ENCODE results near the gene TXNDC9. TPM values are rescaled to one million over a fixed set of nuclear protein-coding genes. Genes with fewer than 3 reads are reported as not detected.
"Not testable (repeated sequence)": the region's sequence is repeated elsewhere in the genome, so short reads cannot be mapped to it uniquely, and the experiment has no call there.

TXNDC9 gene, protein sequence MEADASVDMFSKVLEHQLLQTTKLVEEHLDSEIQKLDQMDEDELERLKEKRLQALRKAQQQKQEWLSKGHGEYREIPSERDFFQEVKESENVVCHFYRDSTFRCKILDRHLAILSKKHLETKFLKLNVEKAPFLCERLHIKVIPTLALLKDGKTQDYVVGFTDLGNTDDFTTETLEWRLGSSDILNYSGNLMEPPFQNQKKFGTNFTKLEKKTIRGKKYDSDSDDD
- total RNA-seq, result 10 to 100 TPM; 26.7 to 54.4 (median 42.9) TPM

DNA sequence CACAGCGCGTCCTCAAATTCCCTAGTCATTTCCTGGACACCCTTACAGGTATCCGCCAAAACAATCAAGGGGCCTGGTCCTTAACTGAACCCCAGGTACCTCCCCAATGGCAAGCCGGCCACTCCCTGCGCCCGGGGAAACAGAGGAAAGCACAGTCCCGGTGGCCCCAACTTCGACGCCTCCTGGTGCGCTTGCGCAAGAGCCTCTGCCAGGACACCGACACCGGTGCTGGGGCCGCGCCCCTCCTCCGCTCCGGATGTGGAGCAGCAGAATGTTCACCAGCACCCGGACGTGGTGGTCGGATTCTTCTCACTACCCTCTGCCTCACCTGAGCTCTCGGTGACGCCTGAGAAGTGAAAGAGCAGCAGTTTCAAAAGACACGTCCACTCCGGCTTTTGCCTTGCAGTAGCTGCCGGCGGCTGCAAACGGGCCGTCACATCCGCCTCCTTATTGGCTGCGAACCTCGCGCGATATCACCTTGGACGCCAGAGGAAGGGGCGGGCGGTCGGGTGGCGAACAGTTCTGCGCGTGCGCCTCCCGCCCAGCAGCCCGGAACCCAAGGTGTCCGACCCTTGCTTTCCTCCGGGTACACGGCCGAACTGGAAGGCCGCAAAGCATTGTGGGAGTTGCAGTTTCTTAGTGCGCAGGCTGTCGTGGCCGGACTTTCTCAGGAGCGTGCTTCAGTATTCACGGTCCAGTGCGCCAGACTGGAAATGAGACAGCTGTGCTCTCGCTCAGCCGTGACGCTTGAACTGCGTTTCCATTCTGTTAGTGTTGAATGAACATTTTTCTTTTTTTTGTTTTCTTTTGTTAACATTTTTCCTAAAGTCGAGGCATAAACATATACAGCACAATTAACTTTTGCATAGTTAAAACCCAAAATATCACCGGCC, at the start of gene TXNDC9:
TSS of gene TXNDC9 (minus strand) at position 423 of the 893 bp plus-strand sequence. CDS start 3,123 bp downstream, outside the sequence.
- Histone ChIP-seq H3K4me3 (peak within 1 kb of the TSS; percentile 71 to 98 (median 79)), H3K27ac (peak within 1 kb of the TSS; percentile 87 to 93), H3K4me1 (replicated peaks in 1 of 2) (peaks cover 5 to 7% of the 10 kb centered on the region in 2 donors)
- ATAC-seq (replicated peaks in 6 of 8), result peak; percentile 75 to 88 (median 85)
- WGBS, 10 experiments, result 0 to 2% (median 0%) methylated on average over 2 to 34 of the region's 60 CpGs; no CpG with 5 or more reads in 2 of the 10 experiments
- in situ Hi-C loops (cut with MboI; ENCODE audit: low pct_unique_long_range_greater_than_20kb in 2 of 9, low sequenced_read_pairs in 9 of 9, unreplicated experiment in 9 of 9), result no loop called here

- 80 to 100% (median 96%) methylated on average over 1 to 2 of the region's 2 CpGs; no CpG with 5 or more reads in 1 of the 10 experiments for WGBS, 10 experiments
These were observed 46.0 kb upstream of the TXNDC9 start for GRCh38 chr2:99382143-99382542.

DNA sequence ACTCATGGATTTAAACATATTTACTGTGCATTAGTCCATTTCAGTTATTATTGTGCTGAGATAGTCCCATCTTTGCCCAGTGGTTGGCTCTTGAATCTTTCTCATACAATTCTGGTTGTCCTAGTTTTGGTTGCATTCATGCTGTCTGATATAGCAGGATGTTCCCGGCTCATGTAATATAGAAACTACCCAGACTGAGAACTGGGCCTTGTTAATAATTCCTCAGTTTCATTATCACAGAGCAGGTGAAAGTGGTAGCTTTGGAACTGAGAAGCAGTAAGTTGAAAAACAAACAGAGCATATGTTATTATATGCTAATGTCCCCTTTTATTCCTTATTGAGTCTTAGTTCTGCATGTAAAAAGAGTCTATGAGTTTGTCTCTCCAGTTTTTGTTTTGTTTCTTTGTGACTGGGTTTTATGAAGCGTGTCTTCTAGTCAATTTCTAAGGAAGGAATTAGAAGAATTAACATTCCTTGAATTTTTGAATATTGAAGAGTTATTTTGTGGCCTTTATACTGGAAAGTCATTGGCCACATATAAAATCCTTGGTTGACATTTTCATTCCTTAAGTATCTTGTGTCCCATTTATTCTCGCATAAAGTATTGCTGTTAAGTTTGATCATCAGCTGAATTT, 44.4 kb upstream of the TXNDC9 start:
- peak in 1 of 8 experiments; percentile 53 for ATAC-seq (replicated peaks in 6 of 8)
- no peak overlapping the region for H3K4me3 ChIP-seq
- no peak overlapping the region for H3K27ac ChIP-seq
- in situ Hi-C loops (cut with MboI; ENCODE audit: low pct_unique_long_range_greater_than_20kb in 2 of 9, low sequenced_read_pairs in 9 of 9, unreplicated experiment in 9 of 9), result no loop called here
- 64 to 100% (median 100%) methylated on average over 1 to 3 of the region's 3 CpGs for WGBS, 10 experiments
- no peaks in the 10 kb centered on the region for H3K4me1 ChIP-seq (replicated peaks in 1 of 2)

More at GRCh38 chr2:99382143-99382542, 46.0 kb upstream of the TXNDC9 start:
- in situ Hi-C loops (cut with MboI; ENCODE audit: low pct_unique_long_range_greater_than_20kb in 2 of 9, low sequenced_read_pairs in 9 of 9, unreplicated experiment in 9 of 9), result no loop called here
- no peaks in the 10 kb centered on the region for H3K4me1 ChIP-seq (replicated peaks in 1 of 2)
- no peak overlapping the region for H3K4me3 ChIP-seq
- ATAC-seq (replicated peaks in 6 of 8), result no peak
- no peak overlapping the region for H3K27ac ChIP-seq

DNA sequence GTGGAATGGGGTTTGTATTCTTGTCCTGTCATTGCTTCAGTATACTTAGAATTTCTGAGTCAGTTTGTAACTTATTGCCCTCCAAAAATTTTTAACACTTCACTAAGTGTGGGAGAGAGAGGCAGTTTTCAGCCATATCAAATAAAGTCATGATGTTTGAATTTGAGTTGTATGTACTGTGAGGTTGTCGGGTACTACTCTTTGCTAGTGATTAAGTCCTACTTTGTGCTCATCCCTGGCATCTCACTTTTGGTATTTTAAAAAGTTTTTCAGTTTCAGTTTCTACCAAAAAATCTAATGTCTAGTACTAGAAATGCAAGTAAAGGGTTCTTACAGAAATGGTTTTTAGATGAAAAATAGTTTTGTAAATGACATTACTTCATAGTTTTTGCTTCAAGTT, 41.7 kb upstream of the TXNDC9 start:
- no peak overlapping the region for H3K4me3 ChIP-seq
- no peaks in the 10 kb centered on the region for H3K4me1 ChIP-seq (replicated peaks in 1 of 2)
- 89 to 100% (median 100%) methylated on average over 1 of the region's 1 CpG; no CpG with 5 or more reads in 4 of the 10 experiments for WGBS, 10 experiments
- no peak for ATAC-seq (replicated peaks in 6 of 8)
- H3K27ac ChIP-seq, result no peak overlapping the region
- in situ Hi-C loops (cut with MboI; ENCODE audit: low pct_unique_long_range_greater_than_20kb in 2 of 9, low sequenced_read_pairs in 9 of 9, unreplicated experiment in 9 of 9), result no loop called here

GRCh38 chr2:99376254-99376864, 40.2 kb upstream of the TXNDC9 start:
- Histone ChIP-seq H3K27ac (no peak overlapping the region), H3K4me3 (no peak overlapping the region), H3K4me1 (replicated peaks in 1 of 2) (no peaks in the 10 kb centered on the region)
- in situ Hi-C loops (cut with MboI; ENCODE audit: low pct_unique_long_range_greater_than_20kb in 2 of 9, low sequenced_read_pairs in 9 of 9, unreplicated experiment in 9 of 9), result no loop called here
- ATAC-seq (replicated peaks in 6 of 8), result no peak
- 73 to 100% (median 97%) methylated on average over 1 to 7 of the region's 7 CpGs for WGBS, 10 experiments

DNA sequence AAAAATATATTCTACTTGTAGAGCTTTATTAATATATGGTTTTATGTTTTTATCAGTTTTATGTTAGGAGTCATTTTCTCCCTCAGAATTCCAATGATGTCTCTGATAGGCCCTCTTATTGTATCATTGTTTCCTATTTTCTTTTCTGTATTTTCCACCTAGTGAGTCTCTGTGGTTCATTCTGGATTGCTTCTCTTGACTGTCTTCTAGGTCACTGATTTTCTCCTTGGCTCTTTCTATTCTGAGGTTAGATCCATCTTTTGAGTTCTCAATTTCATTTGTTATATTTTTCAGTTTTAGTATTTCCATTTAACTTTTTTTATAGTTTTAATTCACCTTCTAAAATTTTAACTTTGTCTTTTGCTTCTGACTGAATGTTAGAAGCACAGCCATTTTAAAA, 38.6 kb upstream of the TXNDC9 start:
- in situ Hi-C loops (cut with MboI; ENCODE audit: low pct_unique_long_range_greater_than_20kb in 2 of 9, low sequenced_read_pairs in 9 of 9, unreplicated experiment in 9 of 9), result no loop called here
- Histone ChIP-seq H3K4me1 (replicated peaks in 1 of 2) (no peaks in the 10 kb centered on the region), H3K4me3 (no peak overlapping the region), H3K27ac (no peak overlapping the region)
- no peak for ATAC-seq (replicated peaks in 6 of 8)

GRCh38 chr2:99373144-99373543, 37.0 kb upstream of the TXNDC9 start:
- 87 to 100% (median 97%) methylated on average over 2 to 4 of the region's 4 CpGs for WGBS, 10 experiments
- Histone ChIP-seq H3K4me3 (no peak overlapping the region), H3K4me1 (replicated peaks in 1 of 2) (no peaks in the 10 kb centered on the region), H3K27ac (no peak overlapping the region)
- in situ Hi-C loops (cut with MboI; ENCODE audit: low pct_unique_long_range_greater_than_20kb in 2 of 9, low sequenced_read_pairs in 9 of 9, unreplicated experiment in 9 of 9), result no loop called here
- no peak for ATAC-seq (replicated peaks in 6 of 8)

GRCh38 chr2:99368854-99369253, 32.7 kb upstream of the TXNDC9 start:
- H3K27ac ChIP-seq; H3K4me3 ChIP-seq; H3K4me1 ChIP-seq (replicated peaks in 1 of 2); in situ Hi-C loops (cut with MboI; ENCODE audit: low pct_unique_long_range_greater_than_20kb in 2 of 9, low sequenced_read_pairs in 9 of 9, unreplicated experiment in 9 of 9); ATAC-seq (replicated peaks in 6 of 8): not testable (repeated sequence)
- 92 to 100% (median 100%) methylated on average over 1 to 5 of the region's 5 CpGs; no CpG with 5 or more reads in 3 of the 10 experiments for WGBS, 10 experiments

DNA sequence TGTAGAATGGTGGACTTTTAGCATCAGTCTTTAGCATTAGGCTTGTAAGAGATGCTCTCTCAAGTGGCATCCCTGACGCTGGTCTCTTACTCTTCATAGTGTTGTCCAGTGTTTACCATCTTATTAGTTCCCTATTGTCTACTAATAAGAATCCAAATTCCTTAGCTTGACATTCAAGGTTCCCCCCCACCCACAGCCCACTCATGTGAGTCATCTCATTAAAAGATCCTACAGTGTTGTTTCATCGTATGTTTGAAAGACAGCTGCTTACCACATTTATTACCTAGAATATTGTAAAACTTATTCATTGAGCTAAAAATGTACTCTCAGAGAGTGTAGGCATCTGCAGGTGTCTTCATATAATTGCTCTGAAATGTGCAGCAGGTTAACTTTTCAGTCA, 29.5 kb upstream of the TXNDC9 start:
- no peak for ATAC-seq (replicated peaks in 6 of 8)
- H3K27ac ChIP-seq, result no peak overlapping the region
- H3K4me3 ChIP-seq, result no peak overlapping the region
- H3K4me1 ChIP-seq (replicated peaks in 1 of 2), result no peaks in the 10 kb centered on the region
- in situ Hi-C loops (cut with MboI; ENCODE audit: low pct_unique_long_range_greater_than_20kb in 2 of 9, low sequenced_read_pairs in 9 of 9, unreplicated experiment in 9 of 9), result no loop called here
- 65 to 83% (median 74%) methylated on average over 1 to 2 of the region's 2 CpGs; no CpG with 5 or more reads in 6 of the 10 experiments for WGBS, 10 experiments

DNA sequence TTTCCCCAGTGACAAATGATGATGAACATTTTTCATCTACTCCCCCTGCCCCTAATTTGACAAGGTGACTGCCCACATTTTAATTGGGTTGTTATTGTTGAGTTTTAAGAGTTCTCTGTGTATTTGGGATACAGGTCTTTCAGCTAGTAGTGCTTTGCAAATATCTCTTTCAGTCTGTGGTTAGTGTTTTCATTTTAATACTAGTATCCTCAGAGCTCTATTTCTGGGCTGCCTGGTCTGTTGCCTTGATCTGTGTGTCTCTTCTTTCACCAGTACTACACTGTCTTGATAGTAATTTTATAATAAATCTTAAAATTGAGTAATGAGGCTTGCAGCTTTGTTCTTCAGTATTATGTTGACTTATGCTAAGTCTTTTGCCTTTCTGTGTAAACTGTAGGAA, 20.7 kb upstream of the TXNDC9 start:
- Histone ChIP-seq H3K27ac (no peak overlapping the region), H3K4me3 (no peak overlapping the region), H3K4me1 (replicated peaks in 1 of 2) (no peaks in the 10 kb centered on the region)
- ATAC-seq (replicated peaks in 6 of 8), result peak in 1 of 8 experiments; percentile 57
- in situ Hi-C loops (cut with MboI; ENCODE audit: low pct_unique_long_range_greater_than_20kb in 2 of 9, low sequenced_read_pairs in 9 of 9, unreplicated experiment in 9 of 9), result no loop called here

DNA sequence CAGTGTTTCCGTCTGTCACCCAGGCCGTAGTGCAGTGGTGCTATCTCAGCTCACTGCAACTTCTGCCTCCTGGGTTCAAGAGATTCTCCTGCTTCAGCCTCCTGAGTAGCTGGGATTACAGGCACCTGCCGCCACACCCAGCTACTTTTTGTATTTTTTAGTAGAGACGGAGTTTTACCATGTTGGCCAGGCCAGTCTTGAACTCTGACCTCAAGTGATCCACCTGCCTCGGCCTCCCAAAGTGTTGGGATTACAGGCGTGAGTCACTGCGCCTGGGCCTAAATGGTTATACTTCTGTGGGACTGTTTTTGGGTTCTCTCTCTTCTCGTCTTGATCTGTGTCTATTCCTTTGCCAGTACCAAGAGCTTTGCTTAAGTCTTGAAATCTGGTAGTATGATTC, 18.7 kb upstream of the TXNDC9 start:
- H3K4me1 ChIP-seq (replicated peaks in 1 of 2); H3K4me3 ChIP-seq; H3K27ac ChIP-seq; ATAC-seq (replicated peaks in 6 of 8); in situ Hi-C loops (cut with MboI; ENCODE audit: low pct_unique_long_range_greater_than_20kb in 2 of 9, low sequenced_read_pairs in 9 of 9, unreplicated experiment in 9 of 9): not testable (repeated sequence)
- 60 to 100% (median 94%) methylated on average over 1 to 6 of the region's 8 CpGs for WGBS, 10 experiments

DNA sequence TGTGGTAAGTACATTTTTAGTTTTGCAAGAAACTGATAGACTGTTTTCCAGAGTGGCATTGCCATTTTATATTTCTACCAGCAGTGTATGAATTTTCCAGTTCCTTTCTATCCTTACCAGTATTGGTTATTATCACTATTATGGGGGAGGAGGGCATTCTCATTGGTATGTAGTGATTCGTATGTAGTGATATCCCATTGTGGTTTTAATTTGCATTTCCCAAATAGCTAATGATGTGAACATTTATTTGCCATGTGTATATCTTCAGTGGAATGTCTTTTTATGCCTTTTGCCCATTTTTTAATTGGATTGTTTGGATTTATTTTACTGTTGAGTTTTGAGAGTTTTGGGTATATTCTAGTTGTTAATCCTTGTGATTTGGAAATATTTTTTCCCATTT, 17.9 kb upstream of the TXNDC9 start:
- no peak overlapping the region for H3K27ac ChIP-seq
- no peaks in the 10 kb centered on the region for H3K4me1 ChIP-seq (replicated peaks in 1 of 2)
- WGBS, 10 experiments, result 17 to 100% (median 85%) methylated on average over 1 of the region's 1 CpG; no CpG with 5 or more reads in 2 of the 10 experiments
- ATAC-seq (replicated peaks in 6 of 8), result no peak
- H3K4me3 ChIP-seq, result no peak overlapping the region
- in situ Hi-C loops (cut with MboI; ENCODE audit: low pct_unique_long_range_greater_than_20kb in 2 of 9, low sequenced_read_pairs in 9 of 9, unreplicated experiment in 9 of 9), result no loop called here

- Histone ChIP-seq H3K4me3 (no peak overlapping the region), H3K27ac (no peak overlapping the region), H3K4me1 (replicated peaks in 1 of 2) (no peaks in the 10 kb centered on the region)
- no peak for ATAC-seq (replicated peaks in 6 of 8)
- in situ Hi-C loops (cut with MboI; ENCODE audit: low pct_unique_long_range_greater_than_20kb in 2 of 9, low sequenced_read_pairs in 9 of 9, unreplicated experiment in 9 of 9), result no loop called here
These were observed 14.1 kb upstream of the TXNDC9 start for GRCh38 chr2:99350194-99350593.
